Colonic mucosa (tissue), 4 donors: ENCODE results near the gene CILP2. TPM values are rescaled to one million over a fixed set of nuclear protein-coding genes. Genes with fewer than 3 reads are reported as not detected.

Source experiments
- DNase-seq: peaks from one replicate; pipeline ENCODE4 v3.0.0-alpha.2; 2020
- H3K27ac ChIP-seq: fragments of 200-600 bp; one replicate; pipeline ENCODE4 v1.8.0; 2021
- H3K27me3 ChIP-seq: fragments of 200-600 bp; one replicate; pipeline ENCODE4 v1.8.0; 2021
- H3K36me3 ChIP-seq: fragments of 200-600 bp; one replicate; pipeline ENCODE4 v1.8.0; 2021
- H3K4me1 ChIP-seq: fragments of 200-600 bp; one replicate; pipeline ENCODE4 v1.8.0; 2021; ENCODE audit warnings: mild to moderate bottlenecking
- H3K4me3 ChIP-seq: fragments of 200-600 bp; one replicate; pipeline ENCODE4 v1.8.0; 2021
- H3K9ac ChIP-seq, 2 donors: one replicate each; pipeline ENCODE4 v1.7.0; 2013; ENCODE audit warnings: control low read depth in 2 of 2, low read depth in 2 of 2, low read length in 2 of 2
- H3K9me3 ChIP-seq: fragments of 200-600 bp; one replicate; pipeline ENCODE4 v1.8.0; 2021
- intact Hi-C: fragments of 100-400 bp; cut with DNase I; formaldehyde crosslinking; loops from one replicate; pipeline ENCODE4 v1.14.1; 2022
- total RNA-seq, 2 donors: library from RNA; stranded (reverse); fragmentation: NEBNext Ultra II Directional in 1 of 2; extraction: Animal tissue kit (Norgen Biotek cat#: 25700) in 1 of 2; gene quantifications; one replicate each; pipeline ENCODE4 v1.2.1, GENCODE V29; 2021
- TF ChIP-seq, protein P1 (sequence below): fragments of 200-600 bp; IDR thresholded peaks from one replicate; pipeline ENCODE4 v1.8.0; 2022; ENCODE audit warnings: antibody characterized with exemption, mild to moderate bottlenecking
- donor health status: healthy.
- donor health status: DM: no; HTN: no; CAD: no.
- donor health status: DM: no; HTN: no; CAD: no.

Gene CILP2
- total RNA-seq, 2 donors from 2014 or later: 0.05 to 0.35 TPM

DNA sequence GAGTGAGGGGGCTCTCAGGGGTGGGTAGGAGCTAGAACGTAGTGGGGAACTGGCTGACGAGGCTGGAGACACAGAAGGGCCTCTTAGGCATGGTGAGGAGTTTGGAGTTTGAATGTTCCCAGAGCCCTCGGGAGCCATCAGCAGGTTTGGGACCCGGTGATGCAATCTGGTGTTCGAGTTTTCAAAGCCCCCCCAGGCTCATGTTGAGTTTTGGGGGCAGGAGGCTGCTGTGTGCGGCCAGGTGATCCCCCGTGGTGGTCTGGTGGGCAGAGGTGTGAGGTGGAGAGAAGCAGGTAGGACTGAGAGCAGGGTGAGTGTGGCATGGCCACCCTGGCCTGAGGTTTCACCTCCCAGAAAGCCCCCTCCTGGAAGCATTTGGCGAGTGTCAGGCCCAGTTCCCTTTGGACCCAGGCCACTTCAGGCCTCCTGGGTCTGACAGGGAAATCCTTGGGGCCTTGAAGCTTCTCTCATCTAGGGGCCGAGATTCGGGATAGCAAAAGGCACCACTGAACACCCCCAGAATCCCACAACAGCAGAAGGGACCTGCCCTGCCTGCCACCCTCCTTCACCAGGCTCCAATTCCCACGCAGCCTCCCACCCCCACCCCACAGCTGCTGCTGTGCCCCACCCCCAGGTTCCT, 8.2 kb upstream of the CILP2 start:
- Histone ChIP-seq H3K9me3 (no peaks in the 10 kb centered on the region), H3K36me3 (no peaks in the 10 kb centered on the region), H3K4me1 (no peaks in the 10 kb centered on the region), H3K4me3 (no peak overlapping the region), H3K27ac (no peak overlapping the region), H3K27me3 (no peaks in the 10 kb centered on the region), H3K9ac (no peak overlapping the region)
- intact Hi-C loops: loop anchor here (5.0 kb wide), 1 partner anchor 427 kb away; no protein-coding TSS in a partner anchor
- no peak for DNase-seq
- TF ChIP-seq, protein P1, sequence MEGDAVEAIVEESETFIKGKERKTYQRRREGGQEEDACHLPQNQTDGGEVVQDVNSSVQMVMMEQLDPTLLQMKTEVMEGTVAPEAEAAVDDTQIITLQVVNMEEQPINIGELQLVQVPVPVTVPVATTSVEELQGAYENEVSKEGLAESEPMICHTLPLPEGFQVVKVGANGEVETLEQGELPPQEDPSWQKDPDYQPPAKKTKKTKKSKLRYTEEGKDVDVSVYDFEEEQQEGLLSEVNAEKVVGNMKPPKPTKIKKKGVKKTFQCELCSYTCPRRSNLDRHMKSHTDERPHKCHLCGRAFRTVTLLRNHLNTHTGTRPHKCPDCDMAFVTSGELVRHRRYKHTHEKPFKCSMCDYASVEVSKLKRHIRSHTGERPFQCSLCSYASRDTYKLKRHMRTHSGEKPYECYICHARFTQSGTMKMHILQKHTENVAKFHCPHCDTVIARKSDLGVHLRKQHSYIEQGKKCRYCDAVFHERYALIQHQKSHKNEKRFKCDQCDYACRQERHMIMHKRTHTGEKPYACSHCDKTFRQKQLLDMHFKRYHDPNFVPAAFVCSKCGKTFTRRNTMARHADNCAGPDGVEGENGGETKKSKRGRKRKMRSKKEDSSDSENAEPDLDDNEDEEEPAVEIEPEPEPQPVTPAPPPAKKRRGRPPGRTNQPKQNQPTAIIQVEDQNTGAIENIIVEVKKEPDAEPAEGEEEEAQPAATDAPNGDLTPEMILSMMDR: no peak

DNA sequence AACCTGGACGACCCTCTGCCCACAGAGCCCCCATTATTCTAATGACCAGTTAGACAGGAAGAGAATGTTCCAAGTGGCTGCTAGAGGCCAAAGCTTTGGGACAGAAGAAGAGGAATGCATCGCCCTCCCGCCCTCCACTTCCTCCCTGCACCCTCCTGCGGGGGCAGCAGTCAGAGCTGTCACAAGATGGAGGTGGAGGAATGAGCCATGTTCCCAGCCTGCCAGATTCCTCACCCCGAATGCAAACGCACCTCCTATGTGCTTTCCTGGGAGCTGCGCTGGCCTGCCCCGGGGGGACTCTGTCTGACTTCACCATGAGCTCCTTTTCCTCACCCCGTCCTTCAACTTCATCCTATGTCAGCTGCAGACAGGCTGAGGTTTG, 7.7 kb upstream of the CILP2 start:
- no peaks in the 10 kb centered on the region for H3K27me3 ChIP-seq
- H3K27ac ChIP-seq: no peak overlapping the region
- H3K36me3 ChIP-seq: no peaks in the 10 kb centered on the region
- TF ChIP-seq, protein P1: no peak
- no peak overlapping the region for H3K9ac ChIP-seq
- no peak overlapping the region for H3K4me3 ChIP-seq
- no peaks in the 10 kb centered on the region for H3K4me1 ChIP-seq
- intact Hi-C loops: loop anchor here (5.0 kb wide), 1 partner anchor 427 kb away; no protein-coding TSS in a partner anchor
- no peaks in the 10 kb centered on the region for H3K9me3 ChIP-seq
- no peak for DNase-seq

DNA sequence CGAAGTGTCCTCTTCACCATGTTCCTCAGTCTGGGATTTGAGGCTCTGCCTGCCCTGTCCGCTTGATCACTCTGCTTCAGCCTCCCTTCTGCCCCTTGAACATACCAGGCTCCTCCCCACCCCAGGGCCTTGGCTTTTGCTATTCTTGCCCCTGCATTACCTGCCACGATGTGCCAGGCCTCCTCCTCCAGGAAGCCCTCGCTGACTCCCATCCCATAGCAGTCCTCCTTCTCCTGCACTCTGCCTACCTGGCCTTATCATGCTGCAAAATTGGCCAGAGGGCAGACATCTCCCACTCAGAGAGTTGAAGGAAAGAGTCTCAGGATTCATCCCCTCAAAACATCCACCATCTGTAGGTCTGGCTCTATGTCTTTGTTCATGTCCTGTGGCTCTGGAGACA, 7.2 kb upstream of the CILP2 start:
- no peaks in the 10 kb centered on the region for H3K4me1 ChIP-seq
- TF ChIP-seq, protein P1: no peak
- no peaks in the 10 kb centered on the region for H3K36me3 ChIP-seq
- no peaks in the 10 kb centered on the region for H3K27me3 ChIP-seq
- no peak overlapping the region for H3K9ac ChIP-seq
- intact Hi-C loops: loop anchor here (5.0 kb wide), 1 partner anchor 426 kb away; no protein-coding TSS in a partner anchor
- no peak overlapping the region for H3K27ac ChIP-seq
- no peaks in the 10 kb centered on the region for H3K9me3 ChIP-seq
- no peak overlapping the region for H3K4me3 ChIP-seq
- no peak for DNase-seq

DNA sequence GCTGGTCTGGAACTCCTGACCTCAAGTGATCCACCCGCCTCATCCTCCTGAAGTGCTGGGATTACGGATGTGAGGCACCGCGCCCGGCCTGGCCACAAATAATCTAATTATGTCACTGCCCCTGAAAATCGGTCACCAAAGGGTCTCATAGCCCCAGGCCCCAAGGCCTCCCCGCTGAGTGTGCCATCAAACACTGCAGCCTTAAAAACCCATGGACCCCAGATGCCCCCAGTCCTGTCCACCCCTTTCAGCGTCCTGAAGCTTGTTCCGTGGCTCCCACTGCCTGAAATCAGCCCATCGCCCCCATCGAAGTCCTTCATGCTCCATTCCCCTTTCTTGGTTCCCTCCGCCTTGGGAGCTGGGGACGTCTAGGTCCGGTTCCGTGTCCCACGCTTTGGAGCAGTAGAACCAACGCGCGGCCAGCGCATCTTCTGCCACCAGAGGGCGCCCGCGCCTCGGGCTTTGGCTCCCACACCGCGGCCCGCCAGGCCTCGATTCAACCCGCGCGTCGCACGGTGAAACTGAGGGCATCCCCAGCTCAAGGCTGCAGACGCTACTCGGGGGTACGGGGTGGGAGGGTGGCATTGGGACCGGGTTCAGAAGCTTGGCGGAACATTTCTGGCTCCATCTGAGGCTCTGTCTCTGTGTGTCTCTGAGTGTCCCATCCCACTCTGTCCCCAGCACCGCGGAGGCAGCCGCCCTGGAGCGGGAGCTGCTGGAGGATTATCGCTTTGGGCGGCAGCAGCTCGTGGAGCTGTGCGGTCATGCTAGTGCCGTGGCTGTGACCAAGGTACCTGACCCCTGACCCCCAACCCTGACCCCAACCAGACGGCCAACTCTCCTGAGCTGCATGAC, 5.9 kb upstream of the CILP2 start:
- Histone ChIP-seq H3K27ac (no peak overlapping the region), H3K27me3 (peaks cover under 1% of the 10 kb centered on the region), H3K4me1 (no peaks in the 10 kb centered on the region), H3K9me3 (no peaks in the 10 kb centered on the region), H3K36me3 (no peaks in the 10 kb centered on the region), H3K9ac (peak overlapping the region in 1 of 2 donors; percentile 16), H3K4me3 (no peak overlapping the region)
- peak; percentile 85 for DNase-seq
- intact Hi-C loops: loop anchor here (2.0 to 5.0 kb wide), 2 partner anchors 113 to 425 kb away; no protein-coding TSS in a partner anchor
- TF ChIP-seq, protein P1: peak; percentile 95

DNA sequence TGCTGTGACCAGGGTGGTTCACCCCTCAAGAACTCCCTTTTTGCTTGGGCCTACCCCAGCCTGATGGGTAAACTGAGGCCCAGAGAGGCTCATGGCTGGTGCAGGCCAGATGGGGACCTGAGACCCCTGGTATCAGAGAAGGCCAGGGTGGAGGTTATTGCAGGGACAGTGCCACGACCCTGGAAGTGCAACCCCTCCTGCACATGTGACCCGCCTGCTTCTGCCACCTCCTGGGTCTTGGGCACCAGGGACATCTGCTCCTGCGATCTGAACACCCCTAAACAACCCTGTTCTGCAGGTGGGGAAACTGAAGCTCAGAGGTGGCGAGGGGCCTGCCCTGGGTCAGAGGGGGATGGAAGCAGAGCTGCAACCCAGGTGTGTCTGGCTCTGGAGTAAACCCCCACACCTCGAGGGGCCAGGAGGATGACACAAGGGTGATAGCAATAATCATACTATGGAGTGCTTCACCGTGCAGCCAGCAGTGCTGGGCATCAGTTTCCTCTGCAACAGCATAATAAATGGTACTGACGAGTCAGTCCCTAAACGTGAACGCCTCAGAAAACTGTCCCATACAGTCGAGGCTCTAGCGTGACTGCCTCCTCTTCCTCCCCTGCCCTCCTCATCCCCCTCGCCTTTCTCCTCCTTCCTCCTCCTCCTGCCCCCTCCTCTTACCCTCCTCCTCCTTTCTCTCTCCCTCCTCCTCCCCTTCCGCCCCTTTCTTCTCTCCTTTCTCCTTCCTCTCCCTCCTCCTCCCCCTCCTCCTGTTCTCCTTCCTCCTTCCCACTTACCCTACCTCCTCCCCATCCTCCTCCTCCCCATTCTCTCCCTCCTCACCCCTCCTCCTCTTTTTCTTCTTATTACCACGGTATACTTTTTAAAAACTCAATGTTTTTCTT, 5.0 kb upstream of the CILP2 start:
- Histone ChIP-seq H3K27me3 (peaks cover 9% of the 10 kb centered on the region), H3K9ac (no peak overlapping the region), H3K36me3 (no peaks in the 10 kb centered on the region), H3K27ac (no peak overlapping the region), H3K9me3 (no peaks in the 10 kb centered on the region), H3K4me1 (peaks cover under 1% of the 10 kb centered on the region), H3K4me3 (no peak overlapping the region)
- TF ChIP-seq, protein P1: no peak
- DNase-seq: no peak
- intact Hi-C loops: loop anchor here (2.0 to 5.0 kb wide), 2 partner anchors 112 to 424 kb away; no protein-coding TSS in a partner anchor
